Measurements from ENCODE around the gene SLC2A14. TPM values are rescaled to one million over a fixed set of nuclear protein-coding genes. Genes with fewer than 3 reads are reported as not detected.
"Not testable (repeated sequence)": the region's sequence is repeated elsewhere in the genome, so short reads cannot be mapped to it uniquely, and the experiment has no call there.

SLC2A14 gene
- polyA plus RNA-seq, 6 donors from 2014 or later, result 0.58 TPM; not detected in 5

GRCh38 chr12:7896726-7897125 lies 24.0 kb upstream of the SLC2A14 start:
- not testable (repeated sequence) for H3K4me1 Mint-ChIP-seq; H3K36me3 Mint-ChIP-seq; H3K27me3 Mint-ChIP-seq; ATAC-seq (ENCODE audit: low read depth in 2 of 2); H3K9me3 Mint-ChIP-seq; H3K27ac Mint-ChIP-seq; H3K4me3 Mint-ChIP-seq; DNase-seq

- no peak overlapping the region for H3K4me3 Mint-ChIP-seq
- H3K27ac Mint-ChIP-seq, result no peak overlapping the region
- ATAC-seq (ENCODE audit: low read depth in 2 of 2), result no peak
- no peaks in the 10 kb centered on the region for H3K4me1 Mint-ChIP-seq
- no peak for DNase-seq
- no peaks in the 10 kb centered on the region for H3K9me3 Mint-ChIP-seq
- H3K36me3 Mint-ChIP-seq, result no peaks in the 10 kb centered on the region
- H3K27me3 Mint-ChIP-seq, result no peaks in the 10 kb centered on the region
Observed at GRCh38 chr12:7892186-7892980, 19.7 kb upstream of the SLC2A14 start.

GRCh38 chr12:7884689-7885088 lies 12.0 kb upstream of the SLC2A14 start:
- no peak for DNase-seq
- peaks cover 0 to 2% (median 0%) of the 10 kb centered on the region in 3 donors for H3K4me1 Mint-ChIP-seq
- H3K27me3 Mint-ChIP-seq, result no peaks in the 10 kb centered on the region
- no peaks in the 10 kb centered on the region for H3K36me3 Mint-ChIP-seq
- no peak overlapping the region for H3K4me3 Mint-ChIP-seq
- H3K27ac Mint-ChIP-seq, result no peak overlapping the region
- no peak for ATAC-seq (ENCODE audit: low read depth in 2 of 2)
- H3K9me3 Mint-ChIP-seq, result no peaks in the 10 kb centered on the region

- not testable (repeated sequence) for H3K9me3 Mint-ChIP-seq, DNase-seq, H3K27me3 Mint-ChIP-seq
Observed at GRCh38 chr12:7881736-7882120, 9.0 kb upstream of the SLC2A14 start.

GRCh38 chr12:7880952-7881735 lies 8.4 kb upstream of the SLC2A14 start:
- not testable (repeated sequence) for H3K27ac Mint-ChIP-seq; H3K36me3 Mint-ChIP-seq; ATAC-seq (ENCODE audit: low read depth in 2 of 2); H3K9me3 Mint-ChIP-seq; H3K4me3 Mint-ChIP-seq; H3K4me1 Mint-ChIP-seq; DNase-seq; H3K27me3 Mint-ChIP-seq

More at GRCh38 chr12:7881736-7882120, 9.0 kb upstream of the SLC2A14 start:
- not testable (repeated sequence) for ATAC-seq (ENCODE audit: low read depth in 2 of 2); H3K4me3 Mint-ChIP-seq; H3K36me3 Mint-ChIP-seq; H3K4me1 Mint-ChIP-seq
- peak overlapping the region in 2 of 6 donors; percentile 12 to 15 for H3K27ac Mint-ChIP-seq

- no peak overlapping the region for H3K27ac Mint-ChIP-seq
- no peak overlapping the region for H3K4me3 Mint-ChIP-seq
- H3K27me3 Mint-ChIP-seq, result peaks cover 0 to under 1% (median under 1%) of the 10 kb centered on the region in 3 donors
- H3K36me3 Mint-ChIP-seq, result no peaks in the 10 kb centered on the region
- DNase-seq (no peak), ATAC-seq (ENCODE audit: low read depth in 2 of 2) (no peak)
- no peaks in the 10 kb centered on the region for H3K9me3 Mint-ChIP-seq
- H3K4me1 Mint-ChIP-seq, result no peaks in the 10 kb centered on the region
Observed at GRCh38 chr12:7879246-7879645, 6.5 kb upstream of the SLC2A14 start.

GRCh38 chr12:7877420-7877819 lies 4.7 kb upstream of the SLC2A14 start:
- ATAC-seq (ENCODE audit: low read depth in 2 of 2), result no peak
- H3K4me3 Mint-ChIP-seq, result no peak overlapping the region
- no peak for DNase-seq
- no peak overlapping the region for H3K27ac Mint-ChIP-seq
- H3K36me3 Mint-ChIP-seq, result peaks cover 0 to 4% of the 10 kb centered on the region in 2 donors
- H3K4me1 Mint-ChIP-seq, result peaks cover under 1 to 4% (median 1%) of the 10 kb centered on the region in 3 donors
- peaks cover 12 to 18% (median 14%) of the 10 kb centered on the region in 3 donors for H3K27me3 Mint-ChIP-seq
- no peaks in the 10 kb centered on the region for H3K9me3 Mint-ChIP-seq

- peak overlapping the region in 1 of 8 donors; percentile 45 for H3K4me3 Mint-ChIP-seq
- DNase-seq (no peak), ATAC-seq (ENCODE audit: low read depth in 2 of 2) (no peak)
- H3K9me3 Mint-ChIP-seq, result no peaks in the 10 kb centered on the region
- peaks cover 29 to 39% (median 34%) of the 10 kb centered on the region in 3 donors for H3K27me3 Mint-ChIP-seq
- peaks cover 5 to 8% (median 6%) of the 10 kb centered on the region in 3 donors for H3K4me1 Mint-ChIP-seq
- peaks cover 0 to 8% of the 10 kb centered on the region in 2 donors for H3K36me3 Mint-ChIP-seq
- no peak overlapping the region for H3K27ac Mint-ChIP-seq
Observed at GRCh38 chr12:7870335-7870734, 2.4 kb downstream of the SLC2A14 start.

GRCh38 chr12:7869137-7869536 lies 3.6 kb downstream of the SLC2A14 start:
- Mint-ChIP-seq H3K9me3 (no peaks in the 10 kb centered on the region), H3K27ac (no peak overlapping the region)

GRCh38 chr12:7868391-7868790 lies 4.3 kb downstream of the SLC2A14 start:
- Mint-ChIP-seq H3K36me3 (peaks cover 0 to 5% of the 10 kb centered on the region in 2 donors), H3K4me1 (peaks cover 5 to 6% (median 5%) of the 10 kb centered on the region in 3 donors), H3K27ac (no peak overlapping the region)

More at GRCh38 chr12:7869137-7869536, 3.6 kb downstream of the SLC2A14 start:
- ATAC-seq (ENCODE audit: low read depth in 2 of 2) (no peak), DNase-seq (no peak)
- peaks cover 27 to 37% (median 34%) of the 10 kb centered on the region in 3 donors for H3K27me3 Mint-ChIP-seq
- H3K4me1 Mint-ChIP-seq, result peaks cover 5 to 8% (median 6%) of the 10 kb centered on the region in 3 donors
- H3K4me3 Mint-ChIP-seq, result no peak overlapping the region
- peaks cover 0 to 8% of the 10 kb centered on the region in 2 donors for H3K36me3 Mint-ChIP-seq

GRCh38 chr12:7864601-7865150 lies 8.0 kb downstream of the SLC2A14 start:
- peaks cover 0 to 7% (median 5%) of the 10 kb centered on the region in 3 donors for H3K27me3 Mint-ChIP-seq
- H3K27ac Mint-ChIP-seq, result peak overlapping the region in 2 of 6 donors; percentile 42 to 47

More at GRCh38 chr12:7868391-7868790, 4.3 kb downstream of the SLC2A14 start:
- H3K9me3 Mint-ChIP-seq, result no peaks in the 10 kb centered on the region
- no peak overlapping the region for H3K4me3 Mint-ChIP-seq
- DNase-seq (no peak), ATAC-seq (ENCODE audit: low read depth in 2 of 2) (no peak)
- peaks cover 19 to 30% (median 26%) of the 10 kb centered on the region in 3 donors for H3K27me3 Mint-ChIP-seq

GRCh38 chr12:7862814-7863348 lies 9.8 kb downstream of the SLC2A14 start:
- H3K27me3 Mint-ChIP-seq; DNase-seq; H3K36me3 Mint-ChIP-seq; H3K9me3 Mint-ChIP-seq; ATAC-seq (ENCODE audit: low read depth in 2 of 2): not testable (repeated sequence)
- H3K27ac Mint-ChIP-seq, result peak overlapping the region in 4 of 6 donors; percentile 34 to 85 (median 54)
- H3K4me3 Mint-ChIP-seq, result peak overlapping the region; percentile 22 to 83 (median 62)
- peaks cover 9 to 10% (median 9%) of the 10 kb centered on the region in 3 donors for H3K4me1 Mint-ChIP-seq

More at GRCh38 chr12:7864601-7865150, 8.0 kb downstream of the SLC2A14 start:
- no peaks in the 10 kb centered on the region for H3K9me3 Mint-ChIP-seq
- no peak overlapping the region for H3K4me3 Mint-ChIP-seq
- peaks cover 5 to 6% (median 6%) of the 10 kb centered on the region in 3 donors for H3K4me1 Mint-ChIP-seq
- ATAC-seq (ENCODE audit: low read depth in 2 of 2) (no peak), DNase-seq (no peak)
- H3K36me3 Mint-ChIP-seq, result no peaks in the 10 kb centered on the region

- not testable (repeated sequence) for ATAC-seq (ENCODE audit: low read depth in 2 of 2); H3K4me3 Mint-ChIP-seq; H3K9me3 Mint-ChIP-seq; DNase-seq; H3K36me3 Mint-ChIP-seq; H3K27me3 Mint-ChIP-seq
- Mint-ChIP-seq H3K27ac (peak overlapping the region in 1 of 6 donors; percentile 66), H3K4me1 (peaks cover 9 to 10% (median 9%) of the 10 kb centered on the region in 3 donors)
Observed at GRCh38 chr12:7862301-7862700, 10.4 kb downstream of the SLC2A14 start.

Measured in naive B cell (primary cell).